MM.1S (cell line): ENCODE results near the gene RPAP2.

ENCODE experiments used
- DNase-seq: peaks from one replicate; pipeline ENCODE4 v3.0.0-alpha.2; 2015
- H2AFZ ChIP-seq: fragments of 300-600 bp; sonication (generic); 2 replicates; pipeline ENCODE4 v1.6.0; 2016; ENCODE audit warnings: antibody characterized with exemption, low read length
- H3F3A ChIP-seq: fragments of 300-600 bp; sonication (generic); 2 replicates; pipeline ENCODE4 v1.6.1; 2016; ENCODE audit warnings: mild to moderate bottlenecking, antibody characterized with exemption, low read length, moderate library complexity, mixed read lengths; ENCODE audit not compliant: insufficient read depth
- H3K27ac ChIP-seq: fragments of 300-600 bp; sonication (generic); 2 replicates; pipeline ENCODE4 v1.5.1; 2016; ENCODE audit warnings: mild to moderate bottlenecking, low read length
- H3K27me3 ChIP-seq: fragments of 300-600 bp; sonication (generic); replicated peaks from 2 replicates; pipeline ENCODE4 v1.6.0; 2016; ENCODE audit warnings: low read length; ENCODE audit not compliant: insufficient read depth
- H3K36me3 ChIP-seq: fragments of 300-600 bp; sonication (generic); replicated peaks from 2 replicates; pipeline ENCODE4 v1.6.1; 2016; ENCODE audit warnings: mild to moderate bottlenecking, low read length, mixed read lengths; ENCODE audit not compliant: insufficient read depth
- H3K4me1 ChIP-seq: fragments of 300-600 bp; sonication (generic); 2 replicates; pipeline ENCODE4 v1.6.1; 2016; ENCODE audit warnings: low read length, mixed read lengths
- H3K4me2 ChIP-seq: fragments of 300-600 bp; sonication (generic); 2 replicates; pipeline ENCODE4 v1.6.0; 2016; ENCODE audit warnings: low read depth, low read length
- H3K4me3 ChIP-seq: fragments of 300-600 bp; sonication (generic); 2 replicates; pipeline ENCODE4 v1.5.1; 2016; ENCODE audit warnings: low read length, mixed read lengths
- H3K79me2 ChIP-seq: fragments of 300-600 bp; sonication (generic); 2 replicates; pipeline ENCODE4 v1.6.1; 2016; ENCODE audit warnings: mixed run types, low read length, mixed read lengths
- H3K9ac ChIP-seq: fragments of 300-600 bp; sonication (generic); 2 replicates; pipeline ENCODE4 v1.6.1; 2016; ENCODE audit warnings: low read length, mixed read lengths
- H3K9me2 ChIP-seq: fragments of 300-600 bp; sonication (generic); replicated peaks from 2 replicates; pipeline ENCODE4 v1.6.1; 2016; ENCODE audit warnings: mild to moderate bottlenecking, low read length, mixed read lengths; ENCODE audit not compliant: insufficient read depth
- H3K9me3 ChIP-seq: fragments of 300-600 bp; sonication (generic); replicated peaks from 2 replicates; pipeline ENCODE4 v1.6.1; 2016; ENCODE audit warnings: mild to moderate bottlenecking, low read length, mixed read lengths; ENCODE audit not compliant: insufficient read depth
- H4K20me1 ChIP-seq: fragments of 300-600 bp; sonication (generic); 2 replicates; pipeline ENCODE4 v1.6.1; 2016; ENCODE audit warnings: mild to moderate bottlenecking, low read length, moderate library complexity, mixed read lengths; ENCODE audit not compliant: insufficient read depth
- CTCF ChIP-seq: fragments of 300-600 bp; sonication (generic); IDR thresholded peaks from 2 replicates; pipeline ENCODE4 v1.5.1; 2016; ENCODE audit warnings: antibody characterized with exemption, low read length, mixed read lengths
- EZH2 ChIP-seq: fragments of 300-600 bp; sonication (generic); optimal IDR thresholded peaks from 2 replicates; pipeline ENCODE3; 2017; ENCODE audit warnings: low read depth, mild to moderate bottlenecking, antibody characterized with exemption, low read length, mixed read lengths
- EZH2phosphoT487 ChIP-seq: fragments of 300-600 bp; sonication (generic); IDR thresholded peaks from 2 replicates; pipeline ENCODE4 v1.6.1; 2018; ENCODE audit warnings: antibody characterized with exemption, low read length

The RPAP2 gene

GRCh38 chr1:92359986-92360385, 61.1 kb downstream of the RPAP2 start:
- no peak overlapping the region for H2AFZ ChIP-seq
- H3K9me2 ChIP-seq, result no peaks in the 10 kb centered on the region
- no peak overlapping the region for H3K4me2 ChIP-seq
- H3K4me1 ChIP-seq, result no peaks in the 10 kb centered on the region
- no peak overlapping the region for H3K27ac ChIP-seq
- H3K36me3 ChIP-seq, result no peaks in the 10 kb centered on the region
- H3K27me3 ChIP-seq, result no peaks in the 10 kb centered on the region
- no peaks in the 10 kb centered on the region for H3K79me2 ChIP-seq
- H3K9ac ChIP-seq, result no peak overlapping the region
- H4K20me1 ChIP-seq, result no peaks in the 10 kb centered on the region
- TF ChIP-seq CTCF (no peak), EZH2 (no peak), EZH2phosphoT487 (no peak)
- DNase-seq, result no peak
- no peaks in the 10 kb centered on the region for H3F3A ChIP-seq
- H3K4me3 ChIP-seq, result no peak overlapping the region
- no peaks in the 10 kb centered on the region for H3K9me3 ChIP-seq

GRCh38 chr1:92362970-92363369, 64.1 kb downstream of the RPAP2 start:
- TF ChIP-seq EZH2 (no peak), EZH2phosphoT487 (no peak), CTCF (no peak)
- H3K4me2 ChIP-seq, result no peak overlapping the region
- no peaks in the 10 kb centered on the region for H4K20me1 ChIP-seq
- H3K79me2 ChIP-seq, result no peaks in the 10 kb centered on the region
- H3K27ac ChIP-seq, result no peak overlapping the region
- H3K9me2 ChIP-seq, result no peaks in the 10 kb centered on the region
- no peaks in the 10 kb centered on the region for H3F3A ChIP-seq
- no peak overlapping the region for H2AFZ ChIP-seq
- H3K4me3 ChIP-seq, result no peak overlapping the region
- no peaks in the 10 kb centered on the region for H3K27me3 ChIP-seq
- no peak for DNase-seq
- no peaks in the 10 kb centered on the region for H3K9me3 ChIP-seq
- no peak overlapping the region for H3K9ac ChIP-seq
- H3K4me1 ChIP-seq, result no peaks in the 10 kb centered on the region
- no peaks in the 10 kb centered on the region for H3K36me3 ChIP-seq

- H4K20me1 ChIP-seq, result no peaks in the 10 kb centered on the region
- H3K9ac ChIP-seq, result no peak overlapping the region
- no peaks in the 10 kb centered on the region for H3K9me3 ChIP-seq
- no peaks in the 10 kb centered on the region for H3K27me3 ChIP-seq
- H3K27ac ChIP-seq, result no peak overlapping the region
- no peaks in the 10 kb centered on the region for H3K9me2 ChIP-seq
- H3K4me2 ChIP-seq, result no peak overlapping the region
- TF ChIP-seq EZH2phosphoT487 (no peak), CTCF (no peak), EZH2 (no peak)
- H3K4me3 ChIP-seq, result no peak overlapping the region
- no peak for DNase-seq
- no peaks in the 10 kb centered on the region for H3K79me2 ChIP-seq
- H3K36me3 ChIP-seq, result no peaks in the 10 kb centered on the region
- H2AFZ ChIP-seq, result no peak overlapping the region
- H3K4me1 ChIP-seq, result no peaks in the 10 kb centered on the region
- no peaks in the 10 kb centered on the region for H3F3A ChIP-seq
Observed at GRCh38 chr1:92363401-92363800, 64.5 kb downstream of the RPAP2 start.
